Endothelial cell of umbilical vein (primary cell): ENCODE measurements around the gene ZDHHC19. TPM values are rescaled to one million over a fixed set of nuclear protein-coding genes. Genes with fewer than 3 reads are reported as not detected.

Experiments used
- BruUV-seq: library from RNA; stranded (reverse); fragments of 400-500 nt; replicated peaks from 2 replicates; lab custom pipeline; 2021; lab: Mats Ljungman, UMichigan
- CTCF ChIA-PET: fragments of 300-600, 350-600 bp; sonication (Branson Sonifier 250); formaldehyde crosslinking; loops from one replicate; lab custom pipeline; 2021; ENCODE audit warnings: antibody characterized with exemption, inconsistent platforms; lab: Charles Lee
- POLR2A ChIA-PET: fragments of 300-600, 350-600 bp; sonication (Branson Sonifier 250); formaldehyde crosslinking; loops from one replicate; lab custom pipeline; 2021; ENCODE audit warnings: antibody characterized with exemption, inconsistent platforms; lab: Charles Lee
- DNase-seq: peaks from one replicate; pipeline ENCODE4 v3.0.0-alpha.2; 2011; ENCODE audit warnings: low read depth, low spot score
- FAIRE-seq: peaks from 2 replicates; lab custom pipeline; 2011; peaks lifted over from hg19 to GRCh38; lab: Jason Lieb, UNC
- H2AFZ ChIP-seq: 2 replicates; pipeline ENCODE4 v1.6.0; 2012; ENCODE audit warnings: low read depth, low read length, control low read depth, inconsistent platforms
- H3K27ac ChIP-seq: 2 replicates; pipeline ENCODE4 v1.5.1; 2011; ENCODE audit warnings: low read depth, mild to moderate bottlenecking, control low read depth, low read length, moderate library complexity; ENCODE audit not compliant: insufficient read depth
- H3K27me3 ChIP-seq, 2 experiments: 2 replicates each; pipeline versions ENCODE4 v1.6.0 to v1.6.1; 2011; ENCODE audit warnings: low read length in 2 of 2, mixed read lengths in 1 of 2; ENCODE audit not compliant: control insufficient read depth in 2 of 2, insufficient read depth in 2 of 2
- H3K36me3 ChIP-seq, 2 experiments: 2 replicates in 1 of 2; 3 replicates in 1 of 2; pipeline ENCODE4 v1.5.1; 2011; ENCODE audit warnings: low read length in 2 of 2, mild to moderate bottlenecking in 1 of 2, moderate library complexity in 1 of 2; ENCODE audit not compliant: control insufficient read depth in 2 of 2, insufficient read depth in 2 of 2; ENCODE audit errors: extremely low read depth in 1 of 2
- H3K4me1 ChIP-seq: 3 replicates; pipeline ENCODE4 v1.5.1; 2011; ENCODE audit warnings: mild to moderate bottlenecking, low read length; ENCODE audit not compliant: control insufficient read depth, insufficient read depth; ENCODE audit errors: extremely low read depth
- H3K4me2 ChIP-seq: 2 replicates; pipeline ENCODE4 v1.6.1; 2011; ENCODE audit warnings: low read length, control low read depth, mixed read lengths; ENCODE audit not compliant: insufficient read depth
- H3K4me3 ChIP-seq, 3 experiments: fragments of 200-600 bp in 1 of 3; sonication (generic), shearing (Covaris generic) in 1 of 3; replicated peaks in 1 of 3; 2 replicates each; pipeline ENCODE4 v1.5.1; 2011 to 2016; ENCODE audit warnings: control low read depth in 3 of 3, low read length in 3 of 3, mild to moderate bottlenecking in 2 of 3, inconsistent platforms in 1 of 3, low read depth in 1 of 3, moderate library complexity in 1 of 3; ENCODE audit not compliant: insufficient read depth in 1 of 3
- H3K79me2 ChIP-seq: 2 replicates; pipeline ENCODE4 v1.6.0; 2012; ENCODE audit warnings: low read length, inconsistent platforms; ENCODE audit not compliant: control insufficient read depth, insufficient read depth
- H3K9ac ChIP-seq: replicated peaks from 2 replicates; pipeline ENCODE3; 2011; ENCODE audit warnings: low read length, control low read depth; ENCODE audit not compliant: insufficient read depth; ENCODE audit errors: extremely low read depth
- H3K9me1 ChIP-seq: replicated peaks from 3 replicates; pipeline ENCODE4 v1.6.0; 2011; ENCODE audit warnings: mild to moderate bottlenecking, low read length; ENCODE audit not compliant: control insufficient read depth, insufficient read depth; ENCODE audit errors: extremely low read depth
- H3K9me3 ChIP-seq: replicated peaks from 2 replicates; pipeline ENCODE4 v1.5.1; 2012; ENCODE audit warnings: low read length, inconsistent platforms; ENCODE audit not compliant: control insufficient read depth, insufficient read depth
- H4K20me1 ChIP-seq: replicated peaks from 2 replicates; pipeline ENCODE3; 2011; ENCODE audit warnings: mild to moderate bottlenecking, low read length; ENCODE audit not compliant: control insufficient read depth, insufficient read depth; ENCODE audit errors: extremely low read depth
- CTCF ChIP-seq, 2 donors: IDR thresholded peaks; 1 replicate in 1 of 2; 2 replicates in 1 of 2; pipeline ENCODE4 v1.5.1; 2011; ENCODE audit warnings: low read length in 2 of 2, mild to moderate bottlenecking in 2 of 2, moderate library complexity in 2 of 2, control low read depth in 1 of 2, inconsistent platforms in 1 of 2, low read depth in 1 of 2; ENCODE audit not compliant: insufficient read depth in 1 of 2; ENCODE audit errors: extremely low read depth in 1 of 2
- EZH2 ChIP-seq: IDR thresholded peaks from 2 replicates; pipeline ENCODE4 v1.6.1; 2012; ENCODE audit warnings: borderline replicate concordance, low read depth, mild to moderate bottlenecking, moderate library complexity, low read length, inconsistent platforms; ENCODE audit not compliant: severe bottlenecking
- FOS ChIP-seq: IDR thresholded peaks from 2 replicates; pipeline ENCODE4 v1.6.1; 2011; ENCODE audit warnings: mild to moderate bottlenecking, low read length, moderate library complexity, borderline replicate concordance; ENCODE audit not compliant: insufficient read depth
- GATA2 ChIP-seq: IDR thresholded peaks from 2 replicates; pipeline ENCODE4 v1.7.0; 2011; ENCODE audit warnings: low read depth, mild to moderate bottlenecking, moderate library complexity, mixed read lengths, low read length; ENCODE audit not compliant: insufficient read length, insufficient read depth
- JUN ChIP-seq: IDR thresholded peaks from 2 replicates; pipeline ENCODE4 v1.6.1; 2011; ENCODE audit warnings: borderline replicate concordance, low read depth; ENCODE audit not compliant: insufficient read length, insufficient read depth
- MAX ChIP-seq: IDR thresholded peaks from 2 replicates; pipeline ENCODE4 v1.6.1; 2011; ENCODE audit not compliant: insufficient read depth, insufficient read length
- MYC ChIP-seq: IDR thresholded peaks from one replicate; pipeline ENCODE4 v1.6.1; 2011; ENCODE audit warnings: mild to moderate bottlenecking, low read depth, low read length
- POLR2A ChIP-seq: IDR thresholded peaks from 2 replicates; pipeline ENCODE4 v1.6.1; 2012; ENCODE audit warnings: low read depth, mild to moderate bottlenecking, control low read depth, low read length
- POLR2AphosphoS5 ChIP-seq: IDR thresholded peaks from 2 replicates; pipeline ENCODE4 v1.6.1; 2012; ENCODE audit warnings: low read depth, mild to moderate bottlenecking, control low read depth, low read length, moderate library complexity; ENCODE audit not compliant: insufficient read depth
- dilution Hi-C: fragments of 300-500 bp; cut with MboI; formaldehyde crosslinking; loops from one replicate; pipeline ENCODE4 v1.15.0; 2019; ENCODE audit warnings: low sequenced_read_pairs; ENCODE audit not compliant: extremely low pct_ligation_motif_present
- intact Hi-C: fragments of 100-400 bp; cut with micrococcal nuclease; formaldehyde crosslinking; loops from one replicate; pipeline ENCODE4 v1.10.0; 2022
- polyA plus RNA-seq, 4 experiments: library from polyadenylated mRNA; depleted of rRNA in 3 of 4; stranded (reverse) in 3 of 4; unstranded in 1 of 4; fragments of >200 nt; gene quantifications; 2 replicates each; pipeline versions ENCODE4 v1.2.1 to v1.2.3, GENCODE V29; 2011 to 2012; ENCODE audit warnings: missing spikeins in 1 of 4
- total RNA-seq: library from RNA; stranded (reverse); gene quantifications from 2 replicates; pipeline ENCODE4 v1.2.3, GENCODE V29; 2021

The ZDHHC19 gene
- total and polyA plus RNA-seq, 2 donors (not counting 3 experiments of a cell fraction or from before 2014, with no cell fraction given), result not detected

- DNase-seq, result no peak
- H3K36me3 ChIP-seq, result no peaks in the 10 kb centered on the region
- H4K20me1 ChIP-seq, result no peaks in the 10 kb centered on the region
- no peak overlapping the region for H3K4me2 ChIP-seq
- no TSS peak for BruUV-seq
- dilution Hi-C loops (no loop called here), intact Hi-C loops (no loop called here)
- no peak overlapping the region for H3K9ac ChIP-seq
- H3K79me2 ChIP-seq, result no peaks in the 10 kb centered on the region
- H3K27ac ChIP-seq, result no peak overlapping the region
- no peaks in the 10 kb centered on the region for H3K9me3 ChIP-seq
- no peak overlapping the region for H3K4me3 ChIP-seq
- no peak for FAIRE-seq
- H3K4me1 ChIP-seq, result peaks cover 3% of the 10 kb centered on the region
- no peaks in the 10 kb centered on the region for H3K27me3 ChIP-seq
- no peak overlapping the region for H2AFZ ChIP-seq
- ChIA-PET POLR2A (no interaction called here), CTCF (no interaction called here)
- H3K9me1 ChIP-seq, result no peaks in the 10 kb centered on the region
- no peak for TF ChIP-seq FOS
- no peak for TF ChIP-seq CTCF (IDR thresholded peaks at IDR 0.05; ENCODE audit: extremely low read depth in 1 of 2, insufficient read depth in 1 of 2, low read depth in 1 of 2, low read length in 2 of 2)
- TF ChIP-seq POLR2AphosphoS5, result no peak
- TF ChIP-seq POLR2A, result no peak
- TF ChIP-seq GATA2, result no peak
- no peak for TF ChIP-seq MYC
- TF ChIP-seq MAX, result no peak
- TF ChIP-seq JUN, result no peak
- TF ChIP-seq EZH2, result no peak
These were observed 33.6 kb downstream of the ZDHHC19 start for GRCh38 chr3:196177567-196177966.
